PFSK-1 (cell line): ENCODE data around the gene B9D2.

Experiments
- FOXP2 ChIP-seq: optimal IDR thresholded peaks from 2 replicates; pipeline ENCODE3; 2011; ENCODE audit warnings: borderline replicate concordance, control low read depth, inconsistent platforms; ENCODE audit not compliant: insufficient read depth; ENCODE audit errors: extremely low read length, extremely low read depth
- POLR2AphosphoS5 ChIP-seq: IDR thresholded peaks from 2 replicates; pipeline ENCODE4 v1.6.1; 2012; ENCODE audit warnings: low read depth, mild to moderate bottlenecking, control low read depth, low read length, moderate library complexity
- REST ChIP-seq, 2 experiments: IDR thresholded peaks; 2 replicates each; pipeline versions ENCODE4 v1.6.1 to v1.8.0; 2011 to 2012; ENCODE audit warnings: low read depth in 2 of 2, low read length in 2 of 2, control low read depth in 1 of 2, inconsistent platforms in 1 of 2, mild to moderate bottlenecking in 1 of 2, moderate library complexity in 1 of 2; ENCODE audit not compliant: insufficient read depth in 1 of 2
- SIN3A ChIP-seq: IDR thresholded peaks from 2 replicates; pipeline ENCODE4 v1.6.1; 2012; ENCODE audit warnings: mild to moderate bottlenecking, low read length, moderate library complexity, borderline replicate concordance; ENCODE audit not compliant: insufficient read depth
- TAF1 ChIP-seq: IDR thresholded peaks from 2 replicates; pipeline ENCODE4 v1.6.1; 2012; ENCODE audit warnings: low read length, control low read depth, borderline replicate concordance; ENCODE audit not compliant: insufficient read depth

Gene B9D2

GRCh38 chr19:41350735-41351338 lies 13.1 kb downstream of the B9D2 start:
- TF ChIP-seq SIN3A (no peak; the same call in 1 of the 2 replicates), POLR2AphosphoS5 (no peak), REST (IDR thresholded peaks at IDR 0.05; ENCODE audit: insufficient read depth in 1 of 2, low read depth in 2 of 2, low read length in 2 of 2) (no peak), FOXP2 (no peak), TAF1 (no peak)

- TF ChIP-seq SIN3A (no peak), TAF1 (no peak), REST (IDR thresholded peaks at IDR 0.05; ENCODE audit: insufficient read depth in 1 of 2, low read depth in 2 of 2, low read length in 2 of 2) (no peak), FOXP2 (no peak), POLR2AphosphoS5 (no peak)
Measured at GRCh38 chr19:41344162-41344561, 19.8 kb downstream of the B9D2 start.

- TF ChIP-seq POLR2AphosphoS5 (no peak), TAF1 (no peak), REST (IDR thresholded peaks at IDR 0.05; ENCODE audit: insufficient read depth in 1 of 2, low read depth in 2 of 2, low read length in 2 of 2) (no peak), FOXP2 (no peak)
Measured at GRCh38 chr19:41341669-41342490, 22.1 kb downstream of the B9D2 start.

GRCh38 chr19:41339936-41340335 lies 24.0 kb downstream of the B9D2 start:
- TF ChIP-seq TAF1: no peak
- no peak for TF ChIP-seq FOXP2
- no peak for TF ChIP-seq REST (IDR thresholded peaks at IDR 0.05; ENCODE audit: insufficient read depth in 1 of 2, low read depth in 2 of 2, low read length in 2 of 2)
- TF ChIP-seq SIN3A: no peak
- no peak for TF ChIP-seq POLR2AphosphoS5
